ENCODE results near the gene SGCD. TPM values are rescaled to one million over a fixed set of nuclear protein-coding genes. Genes with fewer than 3 reads are reported as not detected.
A peak's percentile ranks its signal among the peaks of the same experiment; 100 is the strongest.

The SGCD gene
- total and polyA plus RNA-seq, 11 donors: 17.4 to 150 (median 76.9) TPM

- no peaks in the 10 kb centered on the region for H3K9me3 ChIP-seq
- no peak overlapping the region for H3K4me3 ChIP-seq
- H3K27me3 ChIP-seq: no peaks in the 10 kb centered on the region
- intact Hi-C loops (cut with DNase I): no loop called here
- H3K27ac ChIP-seq: no peak overlapping the region
- WGBS, 4 donors: 79 to 85% (median 82%) methylated on average over 8 of the region's 8 CpGs
- ATAC-seq (no peak), DNase-seq (no peak)
- H3K36me3 ChIP-seq: no peaks in the 10 kb centered on the region
- peaks cover 0 to 60% (median 17%) of the 10 kb centered on the region in 12 donors for H3K4me1 ChIP-seq
- no peak for TF ChIP-seq POLR2A (IDR thresholded peaks at IDR 0.05)
- no peak for TF ChIP-seq CTCF (IDR thresholded peaks at IDR 0.05)
Observed at GRCh38 chr5:156402387-156402921, 75.5 kb downstream of the SGCD start.

GRCh38 chr5:156405988-156406387 is 79.0 kb downstream of the SGCD start:
- Histone ChIP-seq H3K4me3 (no peak overlapping the region), H3K27me3 (no peaks in the 10 kb centered on the region), H3K9me3 (no peaks in the 10 kb centered on the region), H3K27ac (no peak overlapping the region), H3K36me3 (no peaks in the 10 kb centered on the region), H3K4me1 (peaks cover 0 to 40% (median 6%) of the 10 kb centered on the region in 12 donors)
- no peak for ATAC-seq
- intact Hi-C loops (cut with DNase I): no loop called here
- WGBS, 4 donors: 59 to 65% (median 61%) methylated on average over 3 of the region's 3 CpGs
- DNase-seq: no peak
- TF ChIP-seq POLR2A (IDR thresholded peaks at IDR 0.05) (no peak), CTCF (IDR thresholded peaks at IDR 0.05) (no peak)

GRCh38 chr5:156407251-156407650 is 80.3 kb downstream of the SGCD start:
- peaks cover 0 to 44% (median 12%) of the 10 kb centered on the region in 12 donors for H3K4me1 ChIP-seq
- no peaks in the 10 kb centered on the region for H3K9me3 ChIP-seq
- no peaks in the 10 kb centered on the region for H3K36me3 ChIP-seq
- DNase-seq (no peak), ATAC-seq (no peak)
- no peaks in the 10 kb centered on the region for H3K27me3 ChIP-seq
- TF ChIP-seq CTCF (IDR thresholded peaks at IDR 0.05) (no peak), POLR2A (IDR thresholded peaks at IDR 0.05) (no peak)
- no peak overlapping the region for H3K27ac ChIP-seq
- no peak overlapping the region for H3K4me3 ChIP-seq
- 80 to 86% (median 85%) methylated on average over 3 of the region's 3 CpGs for WGBS, 4 donors
- intact Hi-C loops (cut with DNase I): no loop called here

GRCh38 chr5:156409834-156410233 is 82.9 kb downstream of the SGCD start:
- Histone ChIP-seq H3K4me3 (no peak overlapping the region), H3K27ac (peak overlapping the region in 3 of 12 donors; percentile 1 to 4 (median 3)), H3K27me3 (no peaks in the 10 kb centered on the region), H3K36me3 (no peaks in the 10 kb centered on the region), H3K9me3 (no peaks in the 10 kb centered on the region), H3K4me1 (peaks cover 0 to 51% (median 13%) of the 10 kb centered on the region in 12 donors)
- ATAC-seq: peak in 1 of 4 donors; percentile 27
- intact Hi-C loops (cut with DNase I): loop anchor here in 1 of 10 donors (10.0 kb wide), 1 partner anchor 65 kb away; no protein-coding TSS in a partner anchor
- TF ChIP-seq CTCF (IDR thresholded peaks at IDR 0.05) (no peak), POLR2A (IDR thresholded peaks at IDR 0.05) (no peak)
- WGBS, 4 donors: 73 to 83% (median 78%) methylated on average over 1 of the region's 1 CpG
- DNase-seq: no peak

All from heart left ventricle (tissue), 16 donors.